Kidney epithelial cell (primary cell): ENCODE data around the gene DPF3. TPM values are rescaled to one million over a fixed set of nuclear protein-coding genes. Genes with fewer than 3 reads are reported as not detected.

Source experiments
- DNase-seq: peaks from one replicate; pipeline ENCODE4 v3.0.0-alpha.2; 2010; ENCODE audit warnings: low read depth
- H3K27me3 ChIP-seq: 2 replicates; pipeline ENCODE4 v1.6.0; 2011; ENCODE audit warnings: low read length; ENCODE audit not compliant: control insufficient read depth, insufficient read depth
- H3K36me3 ChIP-seq: 2 replicates; pipeline ENCODE4 v1.5.1; 2011; ENCODE audit warnings: low read length; ENCODE audit not compliant: control insufficient read depth, insufficient read depth
- H3K4me3 ChIP-seq: 2 replicates; pipeline ENCODE4 v1.5.1; 2011; ENCODE audit warnings: low read depth, mild to moderate bottlenecking, control low read depth, low read length
- total RNA-seq: library from RNA; depleted of rRNA; stranded (reverse); fragments of >200 nt; gene quantifications from 2 replicates; pipeline ENCODE4 v1.2.3, GENCODE V29; 2015
- TF ChIP-seq, protein P1 (sequence below): IDR thresholded peaks from 2 replicates; pipeline ENCODE4 v1.5.1; 2011; ENCODE audit warnings: mild to moderate bottlenecking, moderate library complexity, low read length, control low read depth, inconsistent platforms; ENCODE audit not compliant: insufficient read depth, poor library complexity, severe bottlenecking

DPF3 gene
- total RNA-seq, 1 donor from 2014 or later: 0.79 TPM

- H3K27me3 ChIP-seq: no peaks in the 10 kb centered on the region
- H3K4me3 ChIP-seq: no peak overlapping the region
- H3K36me3 ChIP-seq: no peaks in the 10 kb centered on the region
- no peak for DNase-seq
- TF ChIP-seq, protein P1, sequence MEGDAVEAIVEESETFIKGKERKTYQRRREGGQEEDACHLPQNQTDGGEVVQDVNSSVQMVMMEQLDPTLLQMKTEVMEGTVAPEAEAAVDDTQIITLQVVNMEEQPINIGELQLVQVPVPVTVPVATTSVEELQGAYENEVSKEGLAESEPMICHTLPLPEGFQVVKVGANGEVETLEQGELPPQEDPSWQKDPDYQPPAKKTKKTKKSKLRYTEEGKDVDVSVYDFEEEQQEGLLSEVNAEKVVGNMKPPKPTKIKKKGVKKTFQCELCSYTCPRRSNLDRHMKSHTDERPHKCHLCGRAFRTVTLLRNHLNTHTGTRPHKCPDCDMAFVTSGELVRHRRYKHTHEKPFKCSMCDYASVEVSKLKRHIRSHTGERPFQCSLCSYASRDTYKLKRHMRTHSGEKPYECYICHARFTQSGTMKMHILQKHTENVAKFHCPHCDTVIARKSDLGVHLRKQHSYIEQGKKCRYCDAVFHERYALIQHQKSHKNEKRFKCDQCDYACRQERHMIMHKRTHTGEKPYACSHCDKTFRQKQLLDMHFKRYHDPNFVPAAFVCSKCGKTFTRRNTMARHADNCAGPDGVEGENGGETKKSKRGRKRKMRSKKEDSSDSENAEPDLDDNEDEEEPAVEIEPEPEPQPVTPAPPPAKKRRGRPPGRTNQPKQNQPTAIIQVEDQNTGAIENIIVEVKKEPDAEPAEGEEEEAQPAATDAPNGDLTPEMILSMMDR: no peak
Measured at GRCh38 chr14:72903716-72904115, 9.8 kb upstream of the DPF3 start.

DNA sequence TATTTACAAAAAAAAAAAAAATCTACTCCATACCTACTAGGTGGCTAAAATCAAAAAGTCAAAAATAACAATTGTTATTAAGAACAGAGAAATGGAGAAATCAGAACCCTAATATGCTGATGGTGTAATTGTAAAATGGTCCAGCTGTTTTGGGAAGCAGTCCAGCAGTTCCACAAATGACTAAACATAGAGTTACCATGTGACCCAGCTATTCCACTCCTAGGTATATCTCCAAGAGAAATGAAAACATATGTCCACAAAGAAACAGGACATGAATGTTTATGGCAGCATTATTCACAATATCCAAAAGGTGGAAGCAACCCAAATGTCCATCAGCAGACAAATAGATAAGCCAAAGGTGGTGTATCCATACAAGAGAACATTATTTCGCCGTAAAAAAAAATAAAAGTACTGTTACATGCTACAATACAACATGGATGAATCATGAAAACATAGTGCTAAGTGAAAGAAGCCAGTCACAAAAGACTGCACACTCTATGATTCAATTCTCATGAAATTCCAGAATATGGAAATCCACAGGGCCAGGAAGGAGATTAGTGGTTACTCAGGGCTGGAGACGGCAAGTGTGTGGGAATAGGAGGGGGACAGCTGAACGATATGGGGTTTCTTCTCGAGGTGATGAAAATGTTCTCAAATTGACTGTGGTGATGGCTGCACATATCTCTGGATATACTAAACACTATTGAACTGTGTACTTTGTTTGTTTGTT, 9.1 kb upstream of the DPF3 start:
- Histone ChIP-seq H3K27me3 (no peaks in the 10 kb centered on the region), H3K4me3 (no peak overlapping the region), H3K36me3 (no peaks in the 10 kb centered on the region)
- DNase-seq: no peak
- TF ChIP-seq, protein P1: no peak

GRCh38 chr14:72901361-72901760, 7.5 kb upstream of the DPF3 start:
- DNase-seq: no peak
- Histone ChIP-seq H3K27me3 (no peaks in the 10 kb centered on the region), H3K4me3 (no peak overlapping the region), H3K36me3 (no peaks in the 10 kb centered on the region)
- TF ChIP-seq, protein P1: no peak

DNA sequence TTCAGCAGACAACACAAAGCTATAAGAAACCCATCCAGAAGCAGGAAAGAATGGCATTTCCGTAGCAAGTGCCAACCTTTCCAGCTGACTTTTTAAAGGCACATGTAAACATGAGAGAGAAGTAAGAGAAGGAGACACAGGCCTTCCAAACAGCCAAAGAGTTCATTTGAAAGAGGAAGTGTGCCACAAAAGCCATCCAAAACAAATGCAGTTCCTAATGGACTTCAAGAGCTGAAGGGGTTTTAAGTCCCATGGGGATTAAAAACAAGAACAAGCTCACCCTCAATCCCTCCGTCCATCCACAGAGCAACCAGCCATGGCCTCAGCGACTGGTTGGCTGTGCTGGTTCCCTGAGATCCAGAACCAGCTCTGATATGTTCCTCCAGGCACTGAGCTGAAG, 4.5 kb upstream of the DPF3 start:
- no peak overlapping the region for H3K4me3 ChIP-seq
- TF ChIP-seq, protein P1: no peak
- no peaks in the 10 kb centered on the region for H3K36me3 ChIP-seq
- DNase-seq: no peak
- no peaks in the 10 kb centered on the region for H3K27me3 ChIP-seq

DNA sequence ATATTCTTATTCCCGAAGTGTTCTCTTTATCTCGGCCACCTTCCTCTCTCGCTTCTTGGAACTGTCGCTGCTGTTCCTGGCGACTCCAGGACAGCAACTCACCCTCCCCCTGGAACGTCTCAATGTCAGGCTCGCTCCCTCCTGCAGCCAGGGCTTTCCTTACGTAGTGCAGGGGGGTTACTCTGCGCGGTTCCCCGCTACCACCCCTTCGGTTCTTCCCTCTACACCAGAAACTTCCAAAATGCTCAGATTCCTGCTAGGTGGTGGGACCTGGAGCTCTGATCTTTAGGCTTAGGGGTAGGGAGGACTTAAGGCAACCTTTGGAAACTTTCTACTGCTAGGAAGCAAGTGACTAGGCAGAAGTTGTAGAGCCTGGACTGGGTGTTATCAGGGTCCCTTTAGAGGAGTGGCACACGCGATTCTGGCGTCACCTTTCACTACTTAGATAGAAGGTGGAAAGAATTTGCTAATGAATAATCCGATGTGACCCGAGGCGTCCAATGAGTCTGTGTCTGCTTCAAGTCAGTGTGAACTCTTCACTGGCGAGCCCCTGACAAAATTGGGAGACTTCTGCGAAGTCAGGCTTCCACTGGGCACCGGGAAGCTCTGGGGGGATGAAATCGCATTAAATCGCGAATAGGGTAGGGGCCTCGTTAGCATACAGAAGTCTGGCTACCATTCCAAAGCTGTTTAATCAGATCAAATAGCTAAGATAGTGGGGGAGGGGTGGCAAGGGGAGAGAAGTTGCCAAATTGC, 900 bp upstream of the DPF3 start:
- no peaks in the 10 kb centered on the region for H3K36me3 ChIP-seq
- H3K27me3 ChIP-seq: no peaks in the 10 kb centered on the region
- no peak for DNase-seq
- TF ChIP-seq, protein P1: no peak
- H3K4me3 ChIP-seq: peak overlapping the region; percentile 69
